HepG2 (cell line): Measurements from ENCODE around the gene THADA. TPM values are rescaled to one million over a fixed set of nuclear protein-coding genes. Genes with fewer than 3 reads are reported as not detected.
A peak's percentile ranks its signal among the peaks of the same experiment; 100 is the strongest.
"Not testable (repeated sequence)": the region's sequence is repeated elsewhere in the genome, so short reads cannot be mapped to it uniquely, and the experiment has no call there.

ENCODE experiments used
- ATAC-seq: fragments of 200-7000 bp; cut with Tn5 transposase; 3 replicates; pipeline ENCODE4 v1.9.1; 2020; ENCODE audit warnings: mild to moderate bottlenecking, moderate library complexity
- BruUV-seq: library from RNA; stranded (reverse); fragments of 400-500 nt; replicated peaks from 2 replicates; lab custom pipeline; 2021; lab: Mats Ljungman, UMichigan
- CTCF ChIA-PET: fragments of 300-600 bp; formaldehyde crosslinking; extraction: SDS; loops from one replicate; lab custom pipeline; 2021; ENCODE audit warnings: low total read pairs, inconsistent platforms, low intra/inter-chr PET ratio; lab: Yijun Ruan, JAX
- POLR2A ChIA-PET: fragments of 350-600 bp; sonication (Branson Sonifier 250); formaldehyde crosslinking; loops from one replicate; lab custom pipeline; 2020; ENCODE audit warnings: antibody characterized with exemption, inconsistent platforms; lab: Yijun Ruan, JAX
- DNase-seq: peaks from one replicate; pipeline ENCODE4 v3.0.0-alpha.2; 2015; ENCODE audit warnings: low spot score
- FAIRE-seq: peaks from 3 replicates; lab custom pipeline; 2011; peaks lifted over from hg19 to GRCh38; lab: Jason Lieb, UNC
- H2AFZ ChIP-seq: one replicate; pipeline ENCODE4 v1.6.1; 2011; ENCODE audit warnings: low read length, inconsistent platforms
- H3K27ac ChIP-seq: fragments of 300-600 bp; 3 replicates; pipeline ENCODE4 v1.8.0; 2011; ENCODE audit warnings: mixed run types, mild to moderate bottlenecking, mixed read lengths, low read length, inconsistent platforms; ENCODE audit not compliant: insufficient read depth; ENCODE audit errors: extremely low read length
- H3K27me3 ChIP-seq, 2 experiments: fragments of 200-600 bp in 1 of 2; 2 replicates in 1 of 2; 3 replicates in 1 of 2; pipeline versions ENCODE4 v1.6.0 to v1.8.0; 2011; ENCODE audit warnings: low read length in 2 of 2, mild to moderate bottlenecking in 2 of 2, moderate library complexity in 2 of 2, inconsistent platforms in 1 of 2; ENCODE audit not compliant: insufficient read depth in 2 of 2, control insufficient read depth in 1 of 2
- H3K36me3 ChIP-seq, 2 experiments: fragments of 200-600 bp in 1 of 2; replicated peaks in 1 of 2; 2 replicates in 1 of 2; 3 replicates in 1 of 2; pipeline versions ENCODE4 v1.5.1 to v1.8.0; 2011; ENCODE audit warnings: low read length in 2 of 2, inconsistent platforms in 1 of 2; ENCODE audit not compliant: insufficient read depth in 2 of 2, control insufficient read depth in 1 of 2
- H3K4me1 ChIP-seq: 2 replicates; pipeline ENCODE4 v1.5.1; 2012; ENCODE audit warnings: low read length, inconsistent platforms; ENCODE audit not compliant: insufficient read depth
- H3K4me2 ChIP-seq: 2 replicates; pipeline ENCODE4 v1.6.0; 2011; ENCODE audit warnings: low read depth, low read length, inconsistent platforms
- H3K4me3 ChIP-seq, 3 experiments: fragments of 200-600 bp in 1 of 3; sonication (generic), shearing (Covaris generic) in 1 of 3; replicated peaks in 1 of 3; 2 replicates each; pipeline ENCODE4 v1.5.1; 2011 to 2016; ENCODE audit warnings: low read length in 3 of 3, inconsistent platforms in 2 of 3, low read depth in 2 of 3, mild to moderate bottlenecking in 2 of 3, control low read depth in 1 of 3, mixed read lengths in 1 of 3; ENCODE audit not compliant: insufficient read depth in 1 of 3
- H3K79me2 ChIP-seq: one replicate; pipeline ENCODE4 v1.6.1; 2011; ENCODE audit warnings: low read length, inconsistent platforms; ENCODE audit not compliant: insufficient read depth
- H3K9ac ChIP-seq: 2 replicates; pipeline ENCODE4 v1.6.0; 2011; ENCODE audit warnings: mild to moderate bottlenecking, low read depth, low read length, inconsistent platforms; ENCODE audit not compliant: insufficient read depth
- H3K9me3 ChIP-seq: 2 replicates; pipeline ENCODE4 v1.5.1; 2012; ENCODE audit warnings: mild to moderate bottlenecking, low read length
- H4K20me1 ChIP-seq: 2 replicates; pipeline ENCODE4 v1.6.0; 2011; ENCODE audit warnings: inconsistent platforms, mild to moderate bottlenecking, low read length, moderate library complexity; ENCODE audit not compliant: insufficient read depth
- CEBPB ChIP-seq: IDR thresholded peaks from 2 replicates; pipeline ENCODE4 v1.6.1; 2011; ENCODE audit warnings: low read depth, low read length, improper control_type of control experiment, borderline replicate concordance
- LCORL ChIP-seq, 2 experiments: fragments of 450-650 bp in 1 of 2; sonication (generic) in 1 of 2; formaldehyde crosslinking in 1 of 2; IDR thresholded peaks; 2 replicates each; pipeline versions ENCODE4 v1.5.0 to v1.6.1; 2017 to 2020; ENCODE audit warnings: antibody characterized with exemption in 1 of 2, missing genetic modification reagents in 1 of 2
- WGBS: methylation state at CpG from one replicate; pipeline ENCODE4 v1.1.6; 2017; ENCODE audit warnings: low lambda C conversion rate; 5-methylcytosine and 5-hydroxymethylcytosine counted together
- in situ Hi-C: cut with HindIII; loops from 2 replicates; pipeline ENCODE4 v1.10.0; 2017; ENCODE audit warnings: low pct_unique_long_range_greater_than_20kb; ENCODE audit not compliant: extremely low pct_ligation_motif_present
- intact Hi-C: fragments of 100-400 bp; cut with micrococcal nuclease; formaldehyde crosslinking; loops from one replicate; pipeline ENCODE4 v1.10.0; 2022; ENCODE audit not compliant: unreplicated experiment
- polyA plus RNA-seq, 8 experiments: library from polyadenylated mRNA; depleted of rRNA in 3 of 8; stranded (reverse) in 7 of 8; unstranded in 1 of 8; fragments of >200 nt; fragmentation: Illumina TruSeq in 4 of 8; extraction: Trizol in 4 of 8; gene quantifications; 2 replicates each; pipeline versions ENCODE4 v1.2.1 to v1.2.3, GENCODE V29; 2011 to 2016; ENCODE audit warnings: low read depth in 4 of 8, missing spikeins in 1 of 8, mixed read lengths in 1 of 8; ENCODE audit not compliant: insufficient read depth in 1 of 8
- total RNA-seq, 5 experiments: library from RNA; depleted of rRNA; stranded (reverse); fragments of >200 nt; fragmentation: Illumina TruSeq; extraction: Trizol; gene quantifications; 2 replicates each; pipeline ENCODE4 v1.2.3, GENCODE V29; 2016; ENCODE audit warnings: low read depth in 1 of 5

THADA gene
- total and polyA plus RNA-seq, 2 of the 13 experiments (the other 11 are each of a cell fraction or from before 2014, with no cell fraction given) = 12.7 to 21.7 TPM

DNA sequence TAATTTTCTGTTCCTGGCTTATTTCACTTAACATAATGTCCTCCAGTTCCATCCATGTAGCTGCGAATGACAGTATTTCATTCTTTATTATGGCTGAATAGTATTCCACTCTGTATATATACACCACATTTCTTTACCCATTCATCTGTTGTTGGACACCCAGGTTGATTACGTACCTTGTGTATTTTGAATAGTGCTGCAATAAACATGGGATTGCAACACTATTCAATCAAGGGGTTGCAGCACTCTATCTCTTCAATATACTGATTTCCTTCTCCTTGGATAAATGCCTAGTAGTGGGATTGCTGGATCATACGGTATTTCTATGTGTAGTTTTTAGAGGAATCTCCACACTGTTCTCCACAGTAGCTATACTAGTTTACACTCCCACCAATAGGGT, 61.3 kb downstream of the THADA start:
- in situ Hi-C loops = no loop called here
- CTCF ChIA-PET = no interaction called here
- Histone ChIP-seq H3K9me3 (no peaks in the 10 kb centered on the region), H3K36me3 (no peaks in the 10 kb centered on the region), H3K27me3 (no peaks in the 10 kb centered on the region), H3K4me3 (no peak overlapping the region), H3K4me1 (0 out of 2 replicates have a peak, but pooled peaks cover under 1% of the 10 kb centered on the region)
- POLR2A ChIA-PET = interaction anchor here (0.7 kb wide), 1 partner anchor 202 kb away, joined by 3 read pairs; no protein-coding TSS in a partner anchor
- DNase-seq = no peak
- TF ChIP-seq LCORL (IDR thresholded peaks at IDR 0.05) (no peak), LCORL (CRISPR knock-in tag; IDR thresholded peaks at IDR 0.05) (no peak), CEBPB (peak; percentile 41; the same call in 1 of the 2 replicates)
- TF ChIP-seq, all 625 proteins: peak for 1
- 93% methylated on average over 3 of the region's 3 CpGs for WGBS
- H2AFZ ChIP-seq = no peak overlapping the region
- no peaks in the 10 kb centered on the region for H4K20me1 ChIP-seq
- no peak overlapping the region for H3K27ac ChIP-seq
- no TSS peak for BruUV-seq
- no peak overlapping the region for H3K4me2 ChIP-seq
- H3K79me2 ChIP-seq = no peaks in the 10 kb centered on the region
- no peak for FAIRE-seq
- intact Hi-C loops = no loop called here
- no peak for ATAC-seq
- H3K9ac ChIP-seq = no peak overlapping the region

DNA sequence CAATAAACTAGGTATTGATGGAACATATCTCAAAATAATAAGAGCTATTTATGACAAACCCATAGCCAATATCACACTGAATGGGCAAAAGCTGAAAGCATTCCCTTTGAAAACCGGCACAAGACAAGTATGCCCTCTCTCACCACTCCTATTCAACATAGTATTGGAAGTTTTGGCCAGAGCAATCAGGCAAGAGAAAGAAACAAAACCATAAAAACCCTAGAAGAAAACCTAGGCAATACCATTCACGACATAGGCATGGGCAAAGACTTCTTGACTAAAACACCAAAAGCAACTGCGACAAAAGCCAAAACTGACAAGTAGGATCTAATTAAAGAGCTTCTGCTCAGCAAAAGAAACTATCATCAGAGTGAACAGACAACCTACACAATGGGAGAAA, 63.3 kb downstream of the THADA start:
- H4K20me1 ChIP-seq, FAIRE-seq, H3K27ac ChIP-seq, BruUV-seq, H3K9ac ChIP-seq, H3K79me2 ChIP-seq, intact Hi-C loops, H3K4me3 ChIP-seq, H3K4me1 ChIP-seq, H3K9me3 ChIP-seq, H3K4me2 ChIP-seq, H3K27me3 ChIP-seq, ATAC-seq, H3K36me3 ChIP-seq, CTCF ChIA-PET, in situ Hi-C loops, H2AFZ ChIP-seq, DNase-seq: not testable (repeated sequence)
- WGBS = 95% methylated on average over 3 of the region's 3 CpGs
- POLR2A ChIA-PET = interaction anchor here (0.7 kb wide), 1 partner anchor 505 kb away, joined by 3 read pairs; no protein-coding TSS in a partner anchor
